ENCODE results near the gene PXMP4.

PXMP4 gene

GRCh38 chr20:33733654-33734576 lies 13.8 kb upstream of the PXMP4 start:
- DNase-seq (ENCODE audit: extremely low spot score), result peak; percentile 40
- ChIA-PET CTCF (interaction anchor here (1.7 to 3.7 kb wide), 3 partner anchors 8 to 70 kb away, joined by 4 to 24 read pairs (median 11); partner anchors contain the start of gene PXMP4), POLR2A (no interaction called here)
- TF ChIP-seq CTCF (IDR thresholded peaks at IDR 0.05; ENCODE audit: control extremely low read depth, extremely low read depth, low read depth, missing control alignments), result peak; percentile 4

- no peak for TF ChIP-seq CTCF (IDR thresholded peaks at IDR 0.05; ENCODE audit: control extremely low read depth, extremely low read depth, low read depth, missing control alignments)
- peak; percentile 83 for DNase-seq (ENCODE audit: extremely low spot score)
- ChIA-PET CTCF (interaction anchor here (0.6 to 3.7 kb wide), 17 partner anchors 9 to 261 kb away, joined by 3 to 24 read pairs (median 4); partner anchors contain the start of genes PXMP4 and RALY), POLR2A (interaction anchor here (0.5 to 0.6 kb wide), 3 partner anchors 13 to 1105 kb away, joined by 3 to 12 read pairs (median 5); no protein-coding TSS in a partner anchor)
These were observed 12.3 kb upstream of the PXMP4 start for GRCh38 chr20:33732166-33732970.

- peak; percentile 88 for TF ChIP-seq CTCF (IDR thresholded peaks at IDR 0.05; ENCODE audit: control extremely low read depth, extremely low read depth, low read depth, missing control alignments)
- DNase-seq (ENCODE audit: extremely low spot score), result peak; percentile 89
- CTCF ChIA-PET, result interaction anchor here (0.6 to 3.7 kb wide), 14 partner anchors 9 to 262 kb away, joined by 3 to 24 read pairs (median 4); partner anchors contain the start of genes PXMP4 and RALY
- POLR2A ChIA-PET, result interaction anchor here (0.5 to 0.6 kb wide), 2 partner anchors 12 to 297 kb away, joined by 3 to 12 read pairs; no protein-coding TSS in a partner anchor
These were observed 11.6 kb upstream of the PXMP4 start, which contains the start of gene ZNF341 for GRCh38 chr20:33731693-33732165. Gene ZNF341 (plus strand): TSS chr20:33731996. CDS start chr20:33732022, 26 bp downstream.

- TF ChIP-seq CTCF (IDR thresholded peaks at IDR 0.05; ENCODE audit: control extremely low read depth, extremely low read depth, low read depth, missing control alignments), result no peak
- CTCF ChIA-PET, result interaction anchor here (0.6 to 3.7 kb wide), 7 partner anchors 8 to 262 kb away, joined by 3 to 24 read pairs (median 8); partner anchors contain the start of genes PXMP4 and RALY
- no peak for DNase-seq (ENCODE audit: extremely low spot score)
- POLR2A ChIA-PET, result no interaction called here
These were observed 11.0 kb upstream of the PXMP4 start for GRCh38 chr20:33730946-33731692.

GRCh38 chr20:33729101-33729500 lies 9.0 kb upstream of the PXMP4 start:
- ChIA-PET CTCF (no interaction called here), POLR2A (no interaction called here)
- no peak for DNase-seq (ENCODE audit: extremely low spot score)
- TF ChIP-seq CTCF (IDR thresholded peaks at IDR 0.05; ENCODE audit: control extremely low read depth, extremely low read depth, low read depth, missing control alignments), result no peak

Measured in GM10248 (cell line).